GM18861 (cell line): ENCODE data around the gene OSBPL10.
"Not testable (repeated sequence)": the region's sequence is repeated elsewhere in the genome, so short reads cannot be mapped to it uniquely, and the experiment has no call there.

Source experiments
- ATAC-seq: cut with Tn5 transposase; IDR thresholded peaks from one replicate; pipeline ENCODE4 v1.9.1; 2021; ENCODE audit not compliant: unreplicated experiment

Gene OSBPL10

DNA sequence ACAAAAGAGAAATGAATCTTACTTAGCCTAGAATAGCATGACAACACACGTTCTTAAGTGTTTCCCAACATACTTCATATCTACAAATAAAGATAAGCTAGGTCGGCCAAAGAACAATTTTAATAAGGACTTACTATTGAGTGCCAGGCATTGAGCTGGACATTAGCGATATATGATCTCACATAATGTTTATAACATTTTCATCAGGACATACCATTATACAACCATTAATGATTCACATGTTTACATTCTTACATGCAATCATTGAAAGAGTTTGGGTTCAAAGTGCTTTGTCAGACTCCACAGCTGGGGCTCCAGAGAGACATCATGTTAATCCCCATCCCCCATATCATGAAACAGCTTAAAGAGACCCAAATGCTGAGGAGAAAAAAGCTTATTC, 259.4 kb downstream of the OSBPL10 start:
- ATAC-seq = no peak

DNA sequence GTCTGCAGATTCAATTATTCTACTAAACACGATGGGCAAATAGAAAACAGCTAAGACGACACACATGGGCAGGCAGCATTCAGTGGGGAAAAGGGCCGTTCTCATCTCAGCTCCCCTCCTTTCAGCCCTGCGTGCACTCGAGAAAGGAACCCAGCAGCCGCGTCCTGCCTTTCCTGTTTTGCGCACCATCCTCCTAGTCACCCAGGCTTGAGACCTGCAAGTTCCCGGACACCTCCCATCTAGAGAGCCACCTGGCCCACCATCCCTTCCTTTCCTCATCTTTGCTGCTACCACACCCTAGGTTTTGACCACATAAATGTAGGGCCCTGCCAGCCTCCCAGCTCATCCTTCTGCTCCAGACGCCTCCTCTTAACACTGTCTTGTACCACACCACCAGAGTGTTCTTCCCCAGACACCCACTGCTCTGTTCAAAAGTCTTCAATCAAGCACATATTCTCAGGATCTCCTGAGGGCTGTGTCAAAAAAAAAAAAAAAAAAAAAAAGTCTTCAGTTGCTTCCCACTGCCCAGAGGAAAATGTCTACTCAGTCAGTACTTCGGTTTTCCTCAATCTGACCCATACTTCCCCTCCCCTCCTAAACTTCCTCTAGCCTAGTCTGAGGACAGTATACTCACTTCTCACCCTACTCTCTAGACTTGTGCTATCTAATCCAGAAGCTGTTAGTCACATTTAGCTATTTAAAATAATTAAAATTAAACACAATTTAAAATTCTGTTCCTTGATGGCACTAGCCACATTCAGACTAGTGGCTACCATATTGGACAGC, 266.4 kb downstream of the OSBPL10 start:
- ATAC-seq = no peak

DNA sequence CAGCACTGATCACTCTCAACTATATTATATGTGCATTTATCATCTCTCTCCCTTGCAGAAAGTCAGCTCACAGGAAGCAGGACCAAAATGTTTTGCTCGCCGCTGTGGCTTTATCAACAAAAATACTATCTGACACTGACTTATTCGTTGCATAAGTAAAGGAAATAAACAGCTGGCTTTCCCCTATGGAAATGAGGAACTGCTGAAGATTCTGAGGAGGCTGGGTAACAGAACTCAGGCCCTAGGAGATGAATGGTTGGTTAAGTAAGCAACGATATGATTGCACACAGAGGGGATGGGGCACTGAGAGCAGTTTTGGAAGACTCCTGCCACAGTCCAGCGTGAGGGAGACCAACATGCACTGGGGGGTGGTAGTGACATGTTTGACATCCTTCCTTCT, 267.2 kb downstream of the OSBPL10 start:
- no peak for ATAC-seq

DNA sequence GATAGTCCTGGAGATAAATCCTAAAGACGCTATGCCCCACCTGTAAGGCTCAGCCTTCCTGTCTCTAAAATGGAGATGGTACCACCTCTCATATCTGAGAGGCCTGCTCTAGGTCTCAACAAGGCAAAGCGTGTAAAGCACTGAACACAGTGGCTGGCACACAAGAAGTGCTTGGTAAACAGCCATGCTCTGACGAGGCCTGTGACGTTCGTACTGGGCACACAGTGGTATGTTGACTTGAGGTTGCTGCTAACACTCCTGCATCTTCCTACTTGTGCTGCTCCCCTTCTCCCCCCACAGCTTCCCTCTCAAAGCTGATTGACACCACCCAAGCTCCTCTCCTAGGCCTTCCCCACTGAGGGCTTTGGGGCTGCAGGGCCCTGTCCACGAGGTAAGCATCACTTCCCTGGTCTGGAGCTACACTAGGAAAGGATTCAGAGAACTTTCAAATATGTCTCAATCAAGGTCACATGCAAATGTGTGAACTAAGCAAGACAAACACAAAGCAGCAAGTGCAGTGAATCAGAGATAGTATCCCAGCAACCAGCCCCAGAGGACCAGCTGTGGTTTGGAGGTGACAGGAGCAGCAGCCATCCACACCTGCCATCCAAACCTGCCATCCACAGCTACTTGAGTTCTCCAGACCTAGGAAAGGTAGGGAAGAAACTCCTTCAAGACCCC, 270.8 kb downstream of the OSBPL10 start:
- no peak for ATAC-seq

DNA sequence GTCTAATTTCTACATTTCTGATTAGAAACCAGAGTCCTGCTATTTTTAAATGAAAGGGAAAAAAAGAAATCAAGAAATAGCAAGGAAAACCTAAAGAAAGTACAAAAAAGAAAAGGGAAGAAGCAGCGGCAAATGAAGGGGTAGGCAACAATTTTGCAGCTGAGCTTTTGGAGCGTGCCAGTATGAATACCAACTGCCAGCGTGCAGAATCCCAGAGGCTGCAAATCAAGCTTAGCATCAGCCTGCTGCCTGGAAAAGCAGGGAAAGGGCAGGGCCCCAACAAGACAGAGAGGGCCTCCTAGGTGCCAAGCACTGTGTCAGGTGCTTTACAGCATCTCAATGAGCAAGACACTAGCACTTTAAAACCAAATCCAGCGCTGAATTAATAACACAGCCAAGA, 271.5 kb downstream of the OSBPL10 start:
- ATAC-seq = no peak

DNA sequence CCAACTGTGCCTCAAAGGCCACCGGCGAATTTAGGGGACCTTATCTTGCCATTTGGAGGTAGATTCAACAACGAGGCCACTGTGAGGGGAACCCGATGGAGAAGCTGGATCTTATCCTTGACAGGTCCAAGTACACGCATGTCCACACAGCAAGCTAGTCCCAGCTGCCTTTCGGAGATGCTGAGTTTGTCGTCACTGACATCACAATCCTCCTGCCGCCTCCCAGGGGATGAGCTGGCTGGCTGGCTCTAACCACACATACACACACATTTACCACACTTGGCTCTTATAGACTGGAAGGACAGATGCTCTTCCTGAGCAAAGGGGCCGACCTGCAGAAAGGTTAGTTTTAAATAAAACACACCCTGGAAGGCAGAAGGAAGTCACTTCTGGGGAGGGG, 272.1 kb downstream of the OSBPL10 start:
- ATAC-seq = no peak

DNA sequence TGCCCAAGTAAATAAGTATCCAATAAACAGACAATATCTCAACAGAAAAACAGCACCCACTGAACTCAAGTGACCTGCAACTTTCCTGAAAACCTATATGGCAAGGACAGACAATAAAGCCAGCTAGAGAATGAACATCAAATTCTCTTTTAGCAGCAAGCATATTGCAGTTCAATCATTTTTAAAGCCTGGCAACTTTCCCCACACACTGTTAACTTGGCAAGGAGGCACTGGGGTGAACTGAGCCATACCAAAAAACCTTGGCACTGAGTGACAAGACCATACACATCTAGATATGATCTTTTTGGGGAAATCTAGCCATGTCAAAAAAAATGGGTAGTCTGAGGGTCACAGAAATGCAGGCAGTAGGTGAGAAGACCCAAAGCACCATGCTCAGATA, 273.8 kb downstream of the OSBPL10 start:
- no peak for ATAC-seq

DNA sequence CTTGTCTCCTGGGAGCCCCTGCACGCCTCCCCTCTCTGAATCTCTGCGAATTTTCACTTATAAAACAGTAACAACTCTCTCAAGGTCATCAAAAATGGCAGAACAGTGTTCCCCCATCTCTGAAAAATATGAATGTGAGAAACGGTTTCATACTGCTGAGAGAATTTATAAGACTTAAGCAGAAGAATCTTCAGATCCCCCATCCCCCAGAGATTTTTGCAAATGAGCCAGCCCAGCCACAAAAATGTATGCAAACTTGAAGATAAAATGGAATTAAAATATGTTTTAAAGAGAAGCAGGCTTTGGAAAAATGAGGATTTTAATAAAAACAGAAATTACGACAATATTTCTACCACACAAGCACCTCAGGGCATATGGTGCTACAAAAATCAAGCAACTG, 275.3 kb downstream of the OSBPL10 start:
- no peak for ATAC-seq

DNA sequence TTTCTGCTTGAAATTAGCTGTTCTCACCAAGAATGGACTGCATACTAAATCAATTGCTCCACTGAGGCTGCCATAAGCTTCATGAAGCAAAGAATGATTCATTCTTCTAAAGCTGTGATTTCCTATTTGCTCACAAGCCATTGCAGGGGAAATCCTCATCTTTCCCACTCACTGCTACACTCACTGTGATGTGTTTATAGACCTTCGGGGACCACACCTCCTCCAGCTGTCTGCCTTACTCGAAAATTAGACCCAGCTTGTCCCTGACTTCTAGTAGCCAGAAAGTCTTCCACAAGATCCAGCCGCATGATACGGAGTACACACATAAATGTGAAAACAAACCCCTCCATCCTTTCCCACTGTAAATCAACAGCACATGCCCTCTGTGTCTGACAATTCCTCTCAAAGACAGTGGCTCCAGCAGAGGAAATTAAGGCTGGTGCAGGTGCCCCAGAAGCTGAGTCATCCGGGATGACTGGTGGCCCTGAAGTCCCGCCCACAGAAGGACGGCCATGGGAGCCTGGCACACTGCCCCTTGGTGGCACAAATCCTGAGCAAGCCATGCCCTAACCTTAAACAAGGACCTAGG, 276.4 kb downstream of the OSBPL10 start:
- ATAC-seq = no peak

DNA sequence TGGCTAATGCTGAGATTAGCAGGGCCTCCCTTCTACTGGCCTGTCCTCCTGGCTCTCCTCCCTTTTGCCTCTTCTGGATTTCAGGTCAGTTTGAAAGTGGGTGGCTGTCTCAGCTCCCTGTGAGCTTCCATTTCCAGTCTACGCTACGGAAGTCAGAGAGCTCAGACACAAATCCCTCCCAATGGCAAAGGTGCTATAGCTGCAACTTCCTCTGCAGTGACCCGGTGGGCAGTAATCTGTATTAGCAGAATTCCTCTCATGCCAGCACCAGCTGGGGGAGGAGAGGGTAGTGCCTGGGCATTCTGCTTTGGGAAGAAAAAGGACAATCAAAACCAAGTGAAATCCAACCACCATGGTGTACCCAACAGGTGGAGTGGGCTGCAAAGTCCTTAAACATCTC, 276.9 kb downstream of the OSBPL10 start:
- ATAC-seq = no peak

DNA sequence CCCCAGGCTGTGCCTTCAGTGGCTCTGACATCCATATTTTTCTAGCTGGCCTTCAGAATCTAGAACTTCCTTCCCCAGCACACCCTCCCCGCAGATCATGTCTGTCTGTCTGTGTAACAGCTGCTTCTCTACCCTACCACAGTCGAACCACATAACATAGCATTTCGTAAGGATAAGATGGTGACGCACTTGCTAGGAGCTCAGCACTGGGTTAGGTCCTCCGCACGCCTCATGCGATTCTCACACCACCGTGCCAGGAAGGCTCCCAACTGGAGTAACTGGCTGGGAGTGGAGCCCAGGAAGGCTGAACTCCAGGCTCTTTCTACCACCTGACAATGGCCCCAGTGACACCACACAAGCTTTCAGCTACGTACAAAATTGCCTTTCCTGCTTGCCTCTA, 279.8 kb downstream of the OSBPL10 start:
- ATAC-seq = no peak

DNA sequence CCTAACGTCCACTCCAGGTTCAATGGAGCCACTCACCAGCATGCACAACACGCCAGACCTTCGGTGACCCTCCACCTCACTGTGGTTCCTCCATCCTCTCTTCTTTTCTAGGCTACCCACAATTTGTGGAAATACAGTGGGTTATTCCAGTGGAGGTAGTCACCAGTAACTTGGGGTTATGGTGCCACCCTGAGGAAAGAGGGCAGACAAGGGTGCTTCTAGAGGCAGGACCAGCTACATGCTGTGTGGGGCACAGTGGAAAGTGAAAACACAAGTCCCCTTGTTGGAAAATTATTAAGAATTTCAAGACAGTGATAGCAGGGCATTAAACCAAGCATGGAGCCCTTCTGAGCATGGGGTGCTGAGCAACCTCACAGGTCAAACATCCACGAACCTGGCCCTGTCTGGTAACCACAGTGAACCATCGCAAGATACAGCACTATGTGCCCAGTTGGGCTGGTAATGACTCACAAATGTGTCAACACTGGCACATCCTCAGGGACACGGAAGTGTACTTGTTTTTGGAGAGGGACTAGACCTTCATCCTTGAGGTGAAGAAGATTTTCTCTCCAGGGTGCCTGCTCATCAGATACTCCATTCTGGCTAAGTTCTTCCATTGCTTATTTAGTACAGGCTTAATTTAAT, 281.6 kb downstream of the OSBPL10 start:
- ATAC-seq = no peak

DNA sequence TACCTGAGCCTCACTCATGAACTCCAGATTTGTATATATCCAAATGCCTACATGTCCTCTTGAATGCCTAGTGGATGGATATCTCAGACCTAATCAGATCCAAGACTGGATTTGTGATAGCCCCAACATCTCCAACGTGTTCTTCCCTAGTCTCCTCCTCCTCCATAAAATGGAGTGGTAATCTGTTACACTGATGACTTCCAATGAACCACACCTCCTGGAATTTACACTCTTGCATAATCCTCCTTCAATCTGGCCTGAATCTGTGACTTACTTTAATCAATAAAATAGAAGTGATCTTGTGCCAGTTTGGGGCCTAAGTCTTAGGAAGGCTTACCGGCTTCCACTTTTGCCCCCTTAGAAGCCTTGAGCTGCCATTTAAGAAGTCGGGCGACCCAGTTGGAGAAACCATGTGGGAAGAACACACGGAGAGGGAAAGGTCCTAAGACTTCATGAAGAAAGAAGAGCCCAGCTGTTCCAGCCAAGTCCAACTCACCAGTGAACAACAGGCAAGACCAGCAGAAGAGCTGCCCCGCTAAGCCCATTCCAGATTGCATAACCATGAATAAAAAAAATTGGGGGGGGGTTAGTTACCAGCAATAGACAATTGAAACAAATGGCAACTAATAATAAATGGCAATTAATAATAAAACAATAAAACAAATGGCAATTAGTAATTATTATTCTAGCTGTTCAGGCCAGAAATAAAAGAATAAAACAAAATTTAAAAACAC, 284.1 kb downstream of the OSBPL10 start:
- ATAC-seq = no peak

DNA sequence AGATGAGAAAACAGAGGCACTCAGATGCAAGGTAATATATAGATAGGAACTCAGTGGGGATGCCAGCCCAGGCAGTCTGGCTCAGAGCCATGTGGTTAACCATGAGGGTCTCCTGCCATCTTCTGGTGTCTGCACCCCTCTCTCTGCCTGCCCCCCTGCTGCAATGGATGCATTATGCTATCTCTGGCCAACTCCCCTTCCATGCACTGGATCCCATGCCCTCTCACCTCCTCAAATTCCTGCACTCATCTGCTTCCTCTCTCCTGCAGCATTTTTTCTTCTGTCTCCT, 285.1 kb downstream of the OSBPL10 start:
- no peak for ATAC-seq

DNA sequence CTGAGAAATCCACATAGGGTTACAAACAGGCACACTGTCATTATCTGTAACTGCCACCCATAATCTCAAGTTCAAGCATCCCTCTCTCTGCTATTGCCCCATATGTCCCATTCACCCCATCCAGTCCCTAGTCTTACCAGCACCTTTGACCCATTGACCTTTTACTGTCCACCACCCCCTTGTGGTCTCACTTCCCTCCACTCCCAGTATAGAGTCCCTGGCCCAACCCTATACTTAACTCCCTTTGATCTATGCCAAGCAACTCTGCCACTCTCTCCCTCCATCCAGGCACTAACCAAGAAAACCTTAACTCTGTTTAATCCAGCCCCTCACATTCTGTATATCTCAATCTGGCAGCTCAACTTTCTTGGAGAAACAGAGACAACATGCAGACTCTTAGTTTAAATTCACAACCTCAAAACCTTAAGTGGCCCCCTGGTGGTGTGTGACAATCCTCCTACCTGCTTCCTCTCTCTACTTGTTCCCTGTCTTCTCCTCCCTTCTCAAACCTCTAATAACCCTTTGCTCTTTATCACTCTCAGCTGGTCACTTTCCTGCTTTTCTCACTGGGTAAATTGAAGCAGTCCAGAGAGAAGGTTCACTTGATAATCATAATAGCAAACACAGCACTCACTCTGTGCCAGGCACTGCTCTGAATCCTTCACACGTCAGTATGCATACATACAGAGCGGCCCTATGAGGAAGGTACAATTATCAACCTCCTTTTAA, 285.6 kb downstream of the OSBPL10 start:
- ATAC-seq = no peak

DNA sequence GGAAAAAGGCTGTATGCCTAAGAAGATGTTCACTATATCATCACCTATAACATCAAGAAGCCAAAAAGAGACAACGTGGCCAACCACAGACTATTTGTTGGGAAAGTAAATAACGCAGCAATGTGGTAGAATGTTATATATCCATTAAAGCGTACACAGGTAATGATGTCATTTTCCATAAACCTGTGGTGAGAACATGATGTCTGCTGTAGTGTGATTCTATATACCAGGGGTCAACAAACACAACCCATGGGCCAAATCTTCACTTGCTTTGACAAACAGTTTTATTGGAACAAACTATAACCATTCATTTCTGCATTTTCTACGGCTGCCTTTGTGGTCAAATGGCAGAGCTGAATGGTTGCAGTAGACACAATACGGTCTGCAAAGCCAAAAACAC, 287.7 kb downstream of the OSBPL10 start:
- ATAC-seq = no peak

DNA sequence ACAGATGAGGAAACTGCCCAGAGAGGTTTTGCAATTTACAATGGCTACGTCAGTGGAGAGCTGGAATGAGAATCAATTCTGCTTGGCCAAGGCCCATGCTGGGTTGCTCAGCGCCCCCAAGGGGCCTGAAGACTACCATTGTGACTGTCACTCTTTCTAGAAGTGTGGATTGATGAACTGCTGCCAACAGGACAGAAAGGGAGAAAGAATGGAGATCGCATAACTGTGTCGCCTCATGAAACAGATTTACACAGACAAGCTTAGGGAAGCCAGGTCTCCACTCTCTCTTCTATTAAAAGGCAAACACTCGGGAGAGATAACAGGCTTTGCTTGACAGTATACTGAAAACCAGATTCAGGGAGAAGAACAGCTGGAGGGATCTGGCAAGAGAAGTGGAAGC, 288.3 kb downstream of the OSBPL10 start:
- ATAC-seq = no peak

DNA sequence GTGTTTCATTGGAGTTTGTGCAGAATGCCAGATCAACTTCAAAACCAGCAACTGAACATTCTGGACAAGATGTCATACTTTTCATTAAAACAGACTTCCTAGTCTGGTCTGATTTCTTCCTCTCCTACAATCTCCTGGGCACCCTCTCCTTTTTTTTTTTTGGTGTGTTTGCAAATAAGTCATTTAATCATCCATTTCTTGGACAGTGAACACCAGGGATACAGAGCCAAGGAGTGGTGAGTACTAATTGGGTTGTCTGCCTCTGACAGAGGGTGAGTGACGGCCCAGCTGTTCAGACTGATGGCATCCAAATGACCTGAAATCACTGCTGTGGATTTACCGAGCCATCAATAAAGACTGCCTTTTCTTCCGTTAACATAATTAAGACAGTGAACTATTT, 290.3 kb downstream of the OSBPL10 start:
- no peak for ATAC-seq

DNA sequence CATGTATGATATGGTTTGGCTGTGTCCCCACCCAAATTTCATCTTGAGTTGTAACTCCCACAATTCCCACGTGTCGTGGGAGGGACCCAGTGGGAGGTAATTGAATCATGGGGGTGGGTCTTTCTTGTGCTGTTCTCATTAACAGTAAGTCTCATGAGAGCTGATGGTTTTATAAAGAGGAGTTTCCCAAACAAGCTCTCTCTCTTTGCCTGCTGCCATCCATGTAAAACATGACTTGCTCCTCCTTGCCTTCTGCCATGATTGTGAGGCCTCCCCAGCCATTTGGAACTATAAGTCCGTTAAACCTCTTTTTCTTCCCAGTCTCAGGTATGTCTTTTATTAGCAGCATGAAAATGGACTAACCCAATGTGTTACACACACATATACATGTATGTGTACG, 291.5 kb downstream of the OSBPL10 start:
- ATAC-seq = not testable (repeated sequence)

DNA sequence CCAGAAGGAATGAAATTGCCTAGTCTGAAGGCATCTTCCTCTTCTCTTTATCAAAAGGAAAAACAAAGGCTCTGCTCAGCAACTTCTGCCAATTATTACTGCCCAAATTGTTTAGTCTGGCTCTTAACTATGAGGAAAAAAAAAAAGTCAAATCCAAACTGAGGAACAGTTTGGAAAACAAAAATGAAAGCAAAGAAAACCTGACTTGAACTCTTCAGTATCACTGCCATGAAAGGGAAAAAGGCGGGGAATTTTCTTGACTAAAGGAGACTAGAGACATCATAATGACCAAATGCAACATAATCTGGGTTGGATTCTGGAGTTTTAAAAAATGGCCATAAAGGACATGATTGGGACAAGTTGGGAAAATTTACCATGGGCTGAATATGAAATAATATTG, 292.1 kb downstream of the OSBPL10 start:
- no peak for ATAC-seq
